Natural killer cell treated with Interleukin-12 subunit alpha and Interleukin-12 subunit beta and Interleukin-15 and Interleukin-18, amount 100 ng/mL, for 72 hours (primary cell): ENCODE measurements around the gene ANXA1. TPM values are rescaled to one million over a fixed set of nuclear protein-coding genes. Genes with fewer than 3 reads are reported as not detected.

Experiments
- ATAC-seq, 2 donors: fragments of 150-1000 bp; cut with Tn5 transposase in 1 of 2; sonication (Bioruptor Pico), chemical (Tn5 transposase) in 1 of 2; 2 replicates each; pipeline ENCODE4 v1.10.0; 2021
- DNase-seq: peaks from one replicate; pipeline ENCODE4 v3.0.0; 2022; ENCODE audit warnings: low spot score
- H3K27ac Mint-ChIP-seq, 2 donors: 1 replicate in 1 of 2; 2 replicates in 1 of 2; pipeline ENCODE4 v1.8.0; 2022; ENCODE audit warnings: mixed read lengths in 2 of 2, mild to moderate bottlenecking in 1 of 2, moderate library complexity in 1 of 2
- H3K27me3 Mint-ChIP-seq, 2 donors: 1 replicate in 1 of 2; 2 replicates in 1 of 2; pipeline ENCODE4 v1.8.0; 2022; ENCODE audit warnings: mixed read lengths in 2 of 2
- H3K36me3 Mint-ChIP-seq: one replicate; pipeline ENCODE4 v1.8.0; 2022; ENCODE audit warnings: mixed read lengths
- H3K4me1 Mint-ChIP-seq, 2 donors: 1 replicate in 1 of 2; 2 replicates in 1 of 2; pipeline ENCODE4 v1.8.0; 2022; ENCODE audit warnings: low read depth in 2 of 2, mixed read lengths in 2 of 2, mild to moderate bottlenecking in 1 of 2
- H3K4me3 Mint-ChIP-seq: one replicate; pipeline ENCODE4 v1.8.0; 2022; ENCODE audit warnings: mixed read lengths
- H3K9me3 Mint-ChIP-seq: 2 replicates; pipeline ENCODE4 v1.8.0; 2022; ENCODE audit warnings: mixed read lengths
- total RNA-seq, 2 donors: library from RNA; stranded (reverse); gene quantifications; one replicate each; pipeline ENCODE4 v1.2.3, GENCODE V29; 2022

Gene ANXA1
- total RNA-seq, 2 donors from 2014 or later: 26.4 to 37.0 TPM

GRCh38 chr9:73216100-73216499, 64.4 kb downstream of the ANXA1 start:
- no peaks in the 10 kb centered on the region for H3K9me3 Mint-ChIP-seq
- no peak for ATAC-seq

More at GRCh38 chr9:73216100-73216499, 64.4 kb downstream of the ANXA1 start:
- Mint-ChIP-seq H3K4me3 (no peak overlapping the region), H3K4me1 (peaks cover 6 to 7% of the 10 kb centered on the region in 2 donors), H3K27me3 (peaks cover 23 to 34% of the 10 kb centered on the region in 2 donors), H3K27ac (no peak overlapping the region), H3K36me3 (no peaks in the 10 kb centered on the region)
- no peak for DNase-seq

Other genes starting within 250 kb of the ANXA1 start
- gene ALDH1A1, start 198.8 kb upstream of the ANXA1 start, total RNA-seq: not detected